ENCODE measurements around the gene RAB3D.

DNA sequence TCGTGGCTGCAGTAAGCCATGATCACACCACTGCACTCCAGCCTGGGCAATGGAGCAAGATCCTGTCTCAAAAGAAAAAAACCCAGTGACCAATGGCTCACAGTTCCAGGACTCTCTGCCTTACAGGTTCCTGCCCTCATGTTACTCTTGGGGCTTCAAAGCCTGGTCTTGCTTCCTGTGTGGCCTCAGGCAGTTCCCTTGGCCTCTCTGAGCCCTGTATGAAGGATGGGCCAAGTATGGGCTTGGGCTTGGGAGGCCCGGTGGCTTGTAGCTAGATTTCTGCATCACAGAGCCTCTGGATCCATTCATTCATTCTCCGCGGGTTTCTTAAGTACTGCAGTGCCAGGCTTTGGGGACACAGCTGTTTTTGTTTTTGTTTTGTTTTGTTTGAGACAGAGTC, 44.3 kb downstream of the RAB3D start:
- no peak for TF ChIP-seq POLR2AphosphoS5 (IDR thresholded peaks at IDR 0.05; ENCODE audit: low read depth, low read length)
- no peak for TF ChIP-seq POLR2A (IDR thresholded peaks at IDR 0.05; ENCODE audit: low read depth, low read length)
- no peak for TF ChIP-seq TAF1 (IDR thresholded peaks at IDR 0.05; ENCODE audit: borderline replicate concordance, low read depth, low read length)

Measured in GM12892 (cell line).